Endothelial cell of umbilical vein (primary cell): Measurements from ENCODE around the gene HTR3E. TPM values are rescaled to one million over a fixed set of nuclear protein-coding genes. Genes with fewer than 3 reads are reported as not detected.

Experiments
- BruUV-seq: library from RNA; stranded (reverse); fragments of 400-500 nt; replicated peaks from 2 replicates; lab custom pipeline; 2021; lab: Mats Ljungman, UMichigan
- CTCF ChIA-PET: fragments of 300-600, 350-600 bp; sonication (Branson Sonifier 250); formaldehyde crosslinking; loops from one replicate; lab custom pipeline; 2021; ENCODE audit warnings: antibody characterized with exemption, inconsistent platforms; lab: Charles Lee
- POLR2A ChIA-PET: fragments of 300-600, 350-600 bp; sonication (Branson Sonifier 250); formaldehyde crosslinking; loops from one replicate; lab custom pipeline; 2021; ENCODE audit warnings: antibody characterized with exemption, inconsistent platforms; lab: Charles Lee
- DNase-seq: peaks from one replicate; pipeline ENCODE4 v3.0.0-alpha.2; 2011; ENCODE audit warnings: low read depth, low spot score
- FAIRE-seq: peaks from 2 replicates; lab custom pipeline; 2011; peaks lifted over from hg19 to GRCh38; lab: Jason Lieb, UNC
- H2AFZ ChIP-seq: 2 replicates; pipeline ENCODE4 v1.6.0; 2012; ENCODE audit warnings: low read depth, low read length, control low read depth, inconsistent platforms
- H3K27ac ChIP-seq: 2 replicates; pipeline ENCODE4 v1.5.1; 2011; ENCODE audit warnings: low read depth, mild to moderate bottlenecking, control low read depth, low read length, moderate library complexity; ENCODE audit not compliant: insufficient read depth
- H3K27me3 ChIP-seq, 2 experiments: 2 replicates each; pipeline versions ENCODE4 v1.6.0 to v1.6.1; 2011; ENCODE audit warnings: low read length in 2 of 2, mixed read lengths in 1 of 2; ENCODE audit not compliant: control insufficient read depth in 2 of 2, insufficient read depth in 2 of 2
- H3K36me3 ChIP-seq, 2 experiments: 2 replicates in 1 of 2; 3 replicates in 1 of 2; pipeline ENCODE4 v1.5.1; 2011; ENCODE audit warnings: low read length in 2 of 2, mild to moderate bottlenecking in 1 of 2, moderate library complexity in 1 of 2; ENCODE audit not compliant: control insufficient read depth in 2 of 2, insufficient read depth in 2 of 2; ENCODE audit errors: extremely low read depth in 1 of 2
- H3K4me1 ChIP-seq: 3 replicates; pipeline ENCODE4 v1.5.1; 2011; ENCODE audit warnings: mild to moderate bottlenecking, low read length; ENCODE audit not compliant: control insufficient read depth, insufficient read depth; ENCODE audit errors: extremely low read depth
- H3K4me2 ChIP-seq: 2 replicates; pipeline ENCODE4 v1.6.1; 2011; ENCODE audit warnings: low read length, control low read depth, mixed read lengths; ENCODE audit not compliant: insufficient read depth
- H3K4me3 ChIP-seq, 3 experiments: fragments of 200-600 bp in 1 of 3; sonication (generic), shearing (Covaris generic) in 1 of 3; replicated peaks in 1 of 3; 2 replicates each; pipeline ENCODE4 v1.5.1; 2011 to 2016; ENCODE audit warnings: control low read depth in 3 of 3, low read length in 3 of 3, mild to moderate bottlenecking in 2 of 3, inconsistent platforms in 1 of 3, low read depth in 1 of 3, moderate library complexity in 1 of 3; ENCODE audit not compliant: insufficient read depth in 1 of 3
- H3K79me2 ChIP-seq: 2 replicates; pipeline ENCODE4 v1.6.0; 2012; ENCODE audit warnings: low read length, inconsistent platforms; ENCODE audit not compliant: control insufficient read depth, insufficient read depth
- H3K9ac ChIP-seq: replicated peaks from 2 replicates; pipeline ENCODE3; 2011; ENCODE audit warnings: low read length, control low read depth; ENCODE audit not compliant: insufficient read depth; ENCODE audit errors: extremely low read depth
- H3K9me1 ChIP-seq: replicated peaks from 3 replicates; pipeline ENCODE4 v1.6.0; 2011; ENCODE audit warnings: mild to moderate bottlenecking, low read length; ENCODE audit not compliant: control insufficient read depth, insufficient read depth; ENCODE audit errors: extremely low read depth
- H3K9me3 ChIP-seq: replicated peaks from 2 replicates; pipeline ENCODE4 v1.5.1; 2012; ENCODE audit warnings: low read length, inconsistent platforms; ENCODE audit not compliant: control insufficient read depth, insufficient read depth
- H4K20me1 ChIP-seq: replicated peaks from 2 replicates; pipeline ENCODE3; 2011; ENCODE audit warnings: mild to moderate bottlenecking, low read length; ENCODE audit not compliant: control insufficient read depth, insufficient read depth; ENCODE audit errors: extremely low read depth
- CTCF ChIP-seq, 2 donors: IDR thresholded peaks; 1 replicate in 1 of 2; 2 replicates in 1 of 2; pipeline ENCODE4 v1.5.1; 2011; ENCODE audit warnings: low read length in 2 of 2, mild to moderate bottlenecking in 2 of 2, moderate library complexity in 2 of 2, control low read depth in 1 of 2, inconsistent platforms in 1 of 2, low read depth in 1 of 2; ENCODE audit not compliant: insufficient read depth in 1 of 2; ENCODE audit errors: extremely low read depth in 1 of 2
- EZH2 ChIP-seq: IDR thresholded peaks from 2 replicates; pipeline ENCODE4 v1.6.1; 2012; ENCODE audit warnings: borderline replicate concordance, low read depth, mild to moderate bottlenecking, moderate library complexity, low read length, inconsistent platforms; ENCODE audit not compliant: severe bottlenecking
- GATA2 ChIP-seq: IDR thresholded peaks from 2 replicates; pipeline ENCODE4 v1.7.0; 2011; ENCODE audit warnings: low read depth, mild to moderate bottlenecking, moderate library complexity, mixed read lengths, low read length; ENCODE audit not compliant: insufficient read length, insufficient read depth
- JUN ChIP-seq: IDR thresholded peaks from 2 replicates; pipeline ENCODE4 v1.6.1; 2011; ENCODE audit warnings: borderline replicate concordance, low read depth; ENCODE audit not compliant: insufficient read length, insufficient read depth
- MYC ChIP-seq: IDR thresholded peaks from one replicate; pipeline ENCODE4 v1.6.1; 2011; ENCODE audit warnings: mild to moderate bottlenecking, low read depth, low read length
- POLR2A ChIP-seq: IDR thresholded peaks from 2 replicates; pipeline ENCODE4 v1.6.1; 2012; ENCODE audit warnings: low read depth, mild to moderate bottlenecking, control low read depth, low read length
- POLR2AphosphoS5 ChIP-seq: IDR thresholded peaks from 2 replicates; pipeline ENCODE4 v1.6.1; 2012; ENCODE audit warnings: low read depth, mild to moderate bottlenecking, control low read depth, low read length, moderate library complexity; ENCODE audit not compliant: insufficient read depth
- dilution Hi-C: fragments of 300-500 bp; cut with MboI; formaldehyde crosslinking; loops from one replicate; pipeline ENCODE4 v1.15.0; 2019; ENCODE audit warnings: low sequenced_read_pairs; ENCODE audit not compliant: extremely low pct_ligation_motif_present
- intact Hi-C: fragments of 100-400 bp; cut with micrococcal nuclease; formaldehyde crosslinking; loops from one replicate; pipeline ENCODE4 v1.10.0; 2022
- polyA plus RNA-seq, 4 experiments: library from polyadenylated mRNA; depleted of rRNA in 3 of 4; stranded (reverse) in 3 of 4; unstranded in 1 of 4; fragments of >200 nt; gene quantifications; 2 replicates each; pipeline versions ENCODE4 v1.2.1 to v1.2.3, GENCODE V29; 2011 to 2012; ENCODE audit warnings: missing spikeins in 1 of 4
- total RNA-seq: library from RNA; stranded (reverse); gene quantifications from 2 replicates; pipeline ENCODE4 v1.2.3, GENCODE V29; 2021
- TF ChIP-seq, protein P1 (sequence below): IDR thresholded peaks from 2 replicates; pipeline ENCODE4 v1.6.1; 2011; ENCODE audit not compliant: insufficient read depth, insufficient read length

The HTR3E gene
- total and polyA plus RNA-seq, 2 donors (not counting 3 experiments of a cell fraction or from before 2014, with no cell fraction given): not detected

DNA sequence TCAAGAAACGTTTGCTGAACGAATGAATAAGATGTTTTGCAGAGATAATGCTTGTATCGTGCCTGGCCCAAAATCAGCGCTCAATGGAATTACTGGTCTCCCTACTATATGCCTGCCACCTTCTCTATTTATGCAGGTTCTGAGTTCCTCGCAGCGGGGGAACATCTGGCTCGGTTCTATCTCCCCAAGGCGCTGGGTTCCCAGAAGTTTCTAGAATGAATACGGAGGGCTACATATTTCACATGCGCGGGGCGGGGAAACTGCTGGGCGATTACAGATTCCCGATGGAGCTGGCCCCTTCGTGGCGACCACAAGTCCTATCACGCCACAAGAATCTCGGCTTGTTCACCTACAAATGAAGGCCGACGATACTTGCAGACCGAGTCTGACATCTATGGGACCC lies 37.9 kb downstream of the HTR3E start:
- POLR2A ChIA-PET: no interaction called here
- no peak for TF ChIP-seq MYC
- dilution Hi-C loops: no loop called here
- Histone ChIP-seq H3K9me1 (no peaks in the 10 kb centered on the region), H3K36me3 (peaks cover 3% of the 10 kb centered on the region in 2 experiments), H3K27me3 (no peaks in the 10 kb centered on the region), H3K79me2 (peaks cover 31% of the 10 kb centered on the region), H2AFZ (peak overlapping the region; percentile 49), H3K4me1 (peaks cover 27% of the 10 kb centered on the region), H3K9ac (peak overlapping the region; percentile 87), H4K20me1 (no peaks in the 10 kb centered on the region), H3K4me3 (peak overlapping the region; percentile 67 to 92 (median 90)), H3K9me3 (no peaks in the 10 kb centered on the region), H3K27ac (peak overlapping the region; percentile 0), H3K4me2 (peak overlapping the region; percentile 91)
- BruUV-seq: TSS peak; percentile 80
- DNase-seq (no peak), FAIRE-seq (no peak)
- intact Hi-C loops: loop anchor here (1.0 to 2.0 kb wide), 6 partner anchors 21 to 239 kb away; partner anchors contain the start of genes ABCC5, ABCF3 and DVL3
- CTCF ChIA-PET: interaction anchor here (0.9 to 2.9 kb wide), 14 partner anchors 10 to 250 kb away, joined by 3 to 18 read pairs (median 6); partner anchors contain the start of genes DVL3, FAM131A and PARL

DNA sequence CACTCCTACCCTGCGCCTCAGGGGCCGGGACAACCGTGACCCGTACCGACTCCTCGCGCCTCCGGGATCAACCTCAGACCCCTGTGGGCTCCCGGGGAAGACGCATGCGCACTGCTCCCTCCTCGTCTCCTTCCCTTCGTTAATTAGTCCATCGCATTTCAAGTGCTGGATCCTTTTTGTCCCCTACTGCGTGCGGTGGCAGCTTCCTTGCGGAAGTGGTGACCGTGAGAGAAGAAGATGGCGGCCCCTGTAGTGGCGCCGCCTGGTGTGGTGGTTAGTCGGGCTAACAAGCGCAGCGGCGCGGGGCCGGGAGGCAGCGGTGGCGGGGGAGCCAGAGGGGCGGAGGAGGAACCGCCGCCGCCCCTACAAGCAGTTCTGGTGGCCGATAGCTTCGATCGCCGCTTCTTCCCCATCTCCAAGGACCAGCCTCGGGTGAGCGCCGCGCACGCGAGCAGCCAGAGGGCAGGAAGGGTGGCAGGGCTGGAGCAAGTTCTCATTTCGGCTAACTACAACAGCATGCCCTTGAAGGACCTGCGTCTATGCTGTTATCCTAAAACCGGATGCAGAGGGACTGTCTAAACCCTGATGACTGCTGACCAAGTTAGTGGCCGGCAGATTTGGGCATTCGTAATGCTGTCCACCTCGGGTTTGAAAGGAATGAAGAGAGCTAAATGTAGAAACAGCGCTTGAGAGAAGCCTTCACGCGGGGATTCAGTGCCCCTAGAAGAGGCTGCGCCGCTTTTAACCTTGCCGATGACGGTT lies 38.5 kb downstream of the HTR3E start, which contains the start of gene EIF2B5:
TSS of gene EIF2B5 (plus strand) at position 210 of the 762 bp plus-strand sequence. CDS start at position 238, 28 bp downstream.
- peak within 1 kb of the TSS; percentile 67 to 92 (median 90) for H3K4me3 ChIP-seq
- H3K79me2 ChIP-seq: peaks cover 31% of the 10 kb centered on the region
- peaks cover 4 to 6% of the 10 kb centered on the region in 2 experiments for H3K36me3 ChIP-seq
- BruUV-seq: TSS peak; percentile 38
- no peaks in the 10 kb centered on the region for H3K9me1 ChIP-seq
- dilution Hi-C loops: no loop called here
- ChIA-PET POLR2A (no interaction called here), CTCF (interaction anchor here (0.9 to 2.9 kb wide), 16 partner anchors 10 to 251 kb away, joined by 3 to 18 read pairs (median 5); partner anchors contain the start of genes DVL3, FAM131A and PARL)
- FAIRE-seq (peak; percentile 86), DNase-seq (peak; percentile 96)
- peaks cover 27% of the 10 kb centered on the region for H3K4me1 ChIP-seq
- no peak for TF ChIP-seq EZH2
- TF ChIP-seq GATA2: no peak
- TF ChIP-seq CTCF (IDR thresholded peaks at IDR 0.05; ENCODE audit: extremely low read depth in 1 of 2, insufficient read depth in 1 of 2, low read depth in 1 of 2, low read length in 2 of 2): peak; percentile 26 to 41
- TF ChIP-seq JUN: no peak
- TF ChIP-seq, protein P1, sequence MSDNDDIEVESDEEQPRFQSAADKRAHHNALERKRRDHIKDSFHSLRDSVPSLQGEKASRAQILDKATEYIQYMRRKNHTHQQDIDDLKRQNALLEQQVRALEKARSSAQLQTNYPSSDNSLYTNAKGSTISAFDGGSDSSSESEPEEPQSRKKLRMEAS: peak; percentile 24
- TF ChIP-seq POLR2AphosphoS5: peak; percentile 85
- TF ChIP-seq POLR2A: peak; percentile 77
- peak; percentile 56 for TF ChIP-seq MYC
- intact Hi-C loops: loop anchor here (1.0 to 2.0 kb wide), 6 partner anchors 20 to 240 kb away; partner anchors contain the start of genes ABCC5, ABCF3 and DVL3
- peak within 1 kb of the TSS; percentile 87 for H3K9ac ChIP-seq
- peak within 1 kb of the TSS; percentile 49 for H2AFZ ChIP-seq
- peak within 1 kb of the TSS; percentile 94 for H3K4me2 ChIP-seq
- H3K27ac ChIP-seq: peak within 1 kb of the TSS; percentile 56
- no peaks in the 10 kb centered on the region for H4K20me1 ChIP-seq
- no peaks in the 10 kb centered on the region for H3K27me3 ChIP-seq
- no peaks in the 10 kb centered on the region for H3K9me3 ChIP-seq
